Testis (tissue), 2 donors: ENCODE results near the gene CRYZ.

ENCODE experiments used
- POLR2A ChIP-seq: fragments of 450-650 bp; IDR thresholded peaks from one replicate; pipeline ENCODE4 v1.6.1; 2017; ENCODE audit warnings: antibody characterized with exemption, mild to moderate bottlenecking, moderate library complexity
- TF ChIP-seq, protein P1 (sequence below), 3 experiments: fragments of 450-650 bp in 2 of 3; fragments of 200-600 bp in 1 of 3; sonication (generic) in 1 of 3; IDR thresholded peaks; one replicate each; pipeline ENCODE4 v1.5.1; 2016 to 2019; ENCODE audit warnings: antibody characterized with exemption in 3 of 3, mild to moderate bottlenecking in 2 of 3, moderate library complexity in 1 of 3

DNA sequence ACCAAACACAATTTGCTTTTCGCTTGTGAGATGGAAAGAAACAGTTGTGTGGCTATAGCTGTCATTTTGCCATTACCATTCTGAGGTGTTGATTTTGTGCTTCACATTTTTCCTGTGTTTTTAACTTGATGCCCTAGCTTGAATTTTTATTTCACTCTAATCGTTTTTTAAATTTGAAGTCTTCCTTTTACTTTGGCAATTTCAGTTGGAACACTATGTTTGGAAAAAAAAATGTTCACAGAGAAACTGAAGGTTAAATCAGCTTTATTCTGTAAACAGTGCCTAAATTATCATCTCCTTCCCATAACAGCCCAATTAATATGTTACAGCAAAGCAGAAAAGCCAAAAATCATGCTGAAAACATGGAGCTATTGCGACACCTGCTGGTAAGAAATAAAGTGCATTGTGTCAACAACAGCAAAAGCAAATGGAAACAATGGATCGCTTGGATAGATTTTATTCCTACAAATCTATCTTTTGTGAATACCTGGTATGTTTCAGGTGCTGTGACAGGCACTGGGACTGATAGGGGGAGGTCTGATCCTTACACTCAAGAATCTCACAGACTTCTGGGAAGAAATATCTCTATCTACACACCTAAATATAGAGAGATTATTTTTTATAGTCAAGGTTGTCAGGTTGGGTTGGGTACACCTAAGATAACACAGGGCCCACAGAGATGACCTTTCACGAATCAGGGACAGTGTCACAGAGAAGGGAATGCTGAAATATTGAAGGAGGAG is 43.1 kb downstream of the CRYZ start:
- TF ChIP-seq, protein P1, sequence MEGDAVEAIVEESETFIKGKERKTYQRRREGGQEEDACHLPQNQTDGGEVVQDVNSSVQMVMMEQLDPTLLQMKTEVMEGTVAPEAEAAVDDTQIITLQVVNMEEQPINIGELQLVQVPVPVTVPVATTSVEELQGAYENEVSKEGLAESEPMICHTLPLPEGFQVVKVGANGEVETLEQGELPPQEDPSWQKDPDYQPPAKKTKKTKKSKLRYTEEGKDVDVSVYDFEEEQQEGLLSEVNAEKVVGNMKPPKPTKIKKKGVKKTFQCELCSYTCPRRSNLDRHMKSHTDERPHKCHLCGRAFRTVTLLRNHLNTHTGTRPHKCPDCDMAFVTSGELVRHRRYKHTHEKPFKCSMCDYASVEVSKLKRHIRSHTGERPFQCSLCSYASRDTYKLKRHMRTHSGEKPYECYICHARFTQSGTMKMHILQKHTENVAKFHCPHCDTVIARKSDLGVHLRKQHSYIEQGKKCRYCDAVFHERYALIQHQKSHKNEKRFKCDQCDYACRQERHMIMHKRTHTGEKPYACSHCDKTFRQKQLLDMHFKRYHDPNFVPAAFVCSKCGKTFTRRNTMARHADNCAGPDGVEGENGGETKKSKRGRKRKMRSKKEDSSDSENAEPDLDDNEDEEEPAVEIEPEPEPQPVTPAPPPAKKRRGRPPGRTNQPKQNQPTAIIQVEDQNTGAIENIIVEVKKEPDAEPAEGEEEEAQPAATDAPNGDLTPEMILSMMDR (IDR thresholded peaks at IDR 0.05) = peak; percentile 81 to 87 (median 83)
- TF ChIP-seq POLR2A = no peak
